Stimulated activated CD8-positive, alpha-beta memory T cell treated with anti-CD3 and anti-CD28 coated beads, Interleukin-7, amount 100 ng/mL, for 24 hours (primary cell): Measurements from ENCODE around the gene KIAA0825.
"Not testable (repeated sequence)": the region's sequence is repeated elsewhere in the genome, so short reads cannot be mapped to it uniquely, and the experiment has no call there.

Experiments
- DNase-seq: peaks from one replicate; pipeline ENCODE4 v3.0.0-alpha.2; 2020; ENCODE audit warnings: low read depth

KIAA0825 gene

GRCh38 chr5:94573349-94573748 lies 45.1 kb downstream of the KIAA0825 start:
- DNase-seq: not testable (repeated sequence)

GRCh38 chr5:94571415-94571814 lies 47.0 kb downstream of the KIAA0825 start:
- DNase-seq: no peak

DNA sequence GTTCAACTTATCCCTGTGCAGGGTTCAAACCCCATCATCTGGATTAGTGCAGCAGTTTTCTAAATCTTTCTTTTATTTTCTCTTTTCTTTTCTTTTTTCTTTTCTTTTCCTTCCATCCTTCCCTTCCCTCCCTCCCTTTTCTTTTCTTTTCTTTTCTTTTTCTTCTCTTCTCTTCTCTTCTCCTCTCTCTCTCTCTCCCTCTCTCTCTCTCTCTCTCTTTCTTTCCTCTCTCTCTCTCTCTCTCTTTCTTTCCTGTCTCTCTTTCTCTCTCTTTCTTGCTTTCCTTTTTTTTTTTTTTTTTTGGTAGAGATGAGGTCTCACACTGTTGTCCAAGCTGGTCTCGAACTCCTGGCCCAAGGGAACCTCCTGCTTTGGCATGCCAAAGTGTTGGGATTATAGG lies 53.6 kb downstream of the KIAA0825 start:
- DNase-seq: no peak

GRCh38 chr5:94562327-94562971 lies 56.0 kb downstream of the KIAA0825 start:
- no peak for DNase-seq

GRCh38 chr5:94558028-94558427 lies 60.4 kb downstream of the KIAA0825 start:
- no peak for DNase-seq

DNA sequence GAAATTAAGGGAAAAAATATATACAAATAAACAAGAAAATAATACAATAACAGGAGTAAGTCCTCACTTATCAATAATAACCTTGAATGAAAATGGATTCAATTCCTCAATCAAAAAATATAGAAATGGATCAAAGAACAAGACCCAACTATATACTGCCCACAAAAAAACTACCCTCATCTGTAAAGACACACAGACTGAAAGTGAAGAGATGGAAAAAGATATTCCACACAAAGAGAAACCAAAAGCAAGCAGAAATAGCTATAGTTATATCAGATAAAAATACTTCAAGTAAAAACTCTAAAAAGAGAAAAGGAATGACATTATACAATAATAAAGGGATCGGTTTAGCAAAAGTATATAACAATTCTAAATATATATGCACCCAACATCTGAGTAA lies 66.5 kb downstream of the KIAA0825 start:
- no peak for DNase-seq

DNA sequence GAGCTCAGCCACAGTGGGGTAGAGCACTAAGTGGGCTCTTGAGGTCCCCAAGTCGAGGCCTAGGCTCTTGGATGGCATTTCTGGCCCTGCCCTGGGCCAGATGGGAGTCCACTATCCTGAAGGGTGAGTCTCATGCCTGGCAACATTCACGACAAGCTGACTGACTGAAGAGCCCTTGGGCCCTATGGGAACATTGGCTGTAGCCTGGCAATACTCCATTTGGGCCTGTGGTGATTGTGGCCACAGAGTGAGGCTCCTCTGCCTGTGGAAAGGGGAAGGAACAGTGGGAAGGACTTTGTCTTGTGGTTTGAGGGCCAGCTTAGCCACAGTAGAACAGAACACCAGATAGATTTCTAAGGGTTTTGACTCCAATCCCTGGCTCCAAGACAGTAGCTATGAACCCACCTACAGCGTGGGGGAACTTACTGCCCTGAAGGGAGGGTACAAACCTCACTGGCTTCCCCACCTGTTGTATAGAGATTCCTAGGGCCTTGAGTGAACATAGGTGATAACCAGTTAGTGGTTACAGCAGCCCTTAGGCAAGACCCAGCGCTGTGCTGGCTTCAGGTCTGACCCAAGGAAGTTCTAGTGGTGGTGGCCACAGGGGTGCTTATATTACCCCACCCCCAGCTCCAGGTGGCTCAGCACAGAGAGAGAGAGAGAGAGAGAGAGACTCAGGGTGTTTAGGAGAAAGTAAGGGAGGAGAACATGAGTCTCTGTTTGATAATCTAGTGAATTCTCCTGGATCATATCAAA lies 72.4 kb downstream of the KIAA0825 start:
- no peak for DNase-seq

- DNase-seq: no peak
Observed at GRCh38 chr5:94544875-94545547, 73.4 kb downstream of the KIAA0825 start.

DNA sequence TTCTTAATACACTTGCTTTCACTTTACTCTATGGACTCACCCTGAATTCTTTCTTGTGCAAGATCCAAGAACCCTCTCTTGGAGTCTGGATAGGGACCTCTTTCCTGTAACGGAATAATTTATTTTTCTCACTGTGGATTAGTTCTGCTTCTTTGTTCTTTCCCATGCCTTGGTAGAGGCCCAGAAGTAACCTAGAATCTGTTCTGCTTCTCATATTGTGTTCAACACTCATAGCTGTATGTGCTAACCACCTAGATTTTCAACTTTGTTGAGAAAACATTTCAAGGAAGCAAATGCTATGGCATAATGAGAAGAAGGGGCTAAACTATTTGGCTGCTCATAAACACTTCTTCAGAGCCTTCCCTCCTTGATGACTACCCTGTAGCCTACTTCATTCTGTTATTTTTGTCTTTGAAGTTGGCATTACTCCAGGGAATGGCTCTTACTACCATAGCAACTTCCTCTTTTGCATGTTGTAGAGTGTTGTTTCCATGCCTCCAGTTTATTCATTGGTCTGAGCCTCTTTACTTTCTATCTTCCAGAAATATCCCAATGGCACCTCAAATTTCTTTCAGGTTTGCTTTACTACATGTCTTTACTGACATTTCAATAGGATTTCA lies 74.3 kb downstream of the KIAA0825 start:
- DNase-seq: no peak

DNA sequence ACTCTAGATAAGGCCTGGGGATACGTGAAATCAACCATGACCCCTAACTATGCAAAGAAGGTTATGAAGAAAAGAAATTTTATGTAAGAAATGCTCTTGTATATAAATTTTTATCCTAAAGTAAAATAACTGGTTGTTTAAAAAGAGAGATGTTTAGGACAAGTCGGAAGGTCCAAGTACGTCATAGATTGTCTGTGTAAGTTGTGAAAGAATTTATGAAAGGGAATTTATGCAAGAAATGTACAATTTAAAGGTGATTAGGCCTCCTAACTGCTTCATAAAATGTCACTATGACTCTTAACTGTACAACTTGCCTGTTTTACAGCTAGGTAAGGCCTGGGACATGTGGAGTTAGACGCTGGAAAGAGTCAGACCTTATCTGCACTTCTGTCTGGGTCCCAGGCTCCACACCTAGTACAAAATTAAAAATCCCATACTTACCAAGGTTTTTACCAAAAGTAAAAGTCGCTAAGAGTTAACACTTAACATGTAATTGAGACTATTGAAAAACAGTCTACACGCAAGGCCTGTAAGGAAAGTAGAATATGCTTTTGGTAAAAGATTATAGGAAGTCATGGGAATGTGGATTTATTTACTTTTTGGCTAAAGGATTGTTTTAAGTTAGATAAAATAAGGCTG lies 77.4 kb downstream of the KIAA0825 start:
- DNase-seq: no peak

DNA sequence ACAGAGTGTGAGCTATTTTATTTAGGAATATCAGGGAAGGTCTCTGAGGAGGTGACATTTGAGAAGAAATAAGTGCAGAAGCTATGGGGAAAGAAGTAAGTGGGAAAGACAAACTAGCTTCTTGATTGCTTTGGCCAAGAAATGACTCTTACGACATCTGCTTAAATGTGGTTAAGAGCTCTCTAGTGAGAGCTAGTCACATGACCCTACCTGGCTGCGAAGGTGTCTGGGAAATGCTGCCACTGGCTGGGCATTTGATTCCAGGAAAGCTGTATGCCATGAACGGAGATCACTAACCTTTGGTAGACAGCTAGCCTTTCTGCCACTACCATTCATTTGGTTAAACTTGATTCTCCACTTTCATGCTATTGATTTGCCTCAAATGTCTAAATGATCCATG lies 80.1 kb downstream of the KIAA0825 start:
- DNase-seq: no peak

GRCh38 chr5:94526706-94527105 lies 91.7 kb downstream of the KIAA0825 start:
- no peak for DNase-seq

DNA sequence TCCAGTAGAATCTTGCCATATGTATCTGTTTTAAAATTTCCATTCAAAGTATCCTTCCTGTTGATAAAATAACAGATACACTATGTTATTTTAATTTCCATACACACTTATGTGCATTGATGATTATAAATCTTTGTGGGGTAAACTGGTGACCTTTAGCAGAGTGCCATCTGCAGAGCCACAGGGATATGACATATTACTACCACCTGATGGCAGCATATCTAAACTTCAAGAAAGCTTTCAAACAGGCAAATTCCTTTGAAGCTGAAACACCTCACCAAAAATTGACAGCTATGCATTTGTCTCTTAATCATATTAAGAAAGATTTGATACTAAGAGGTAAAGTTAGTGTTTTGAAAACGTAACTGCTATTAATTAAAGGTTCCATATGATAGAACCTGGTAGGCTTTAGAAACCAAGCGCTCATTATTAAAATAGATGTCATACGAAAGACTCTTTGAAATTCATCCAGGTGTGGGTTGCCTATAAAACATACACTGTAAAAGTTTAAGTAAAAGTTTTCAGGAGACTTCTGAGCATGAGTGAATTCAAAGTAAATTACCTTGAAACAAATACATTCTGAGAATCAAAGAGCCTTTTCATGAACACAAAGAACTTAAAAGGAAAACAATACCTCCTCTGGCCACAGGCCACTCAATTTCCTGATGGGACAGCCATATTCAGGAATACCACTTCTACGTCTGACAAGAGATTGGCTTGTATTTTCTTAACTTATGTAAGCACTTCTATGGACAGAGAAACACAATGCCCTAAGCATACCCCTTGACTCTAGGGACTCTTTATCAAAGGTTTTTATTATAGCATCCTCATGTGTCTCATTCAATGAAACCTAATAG lies 93.3 kb downstream of the KIAA0825 start:
- DNase-seq: no peak

DNA sequence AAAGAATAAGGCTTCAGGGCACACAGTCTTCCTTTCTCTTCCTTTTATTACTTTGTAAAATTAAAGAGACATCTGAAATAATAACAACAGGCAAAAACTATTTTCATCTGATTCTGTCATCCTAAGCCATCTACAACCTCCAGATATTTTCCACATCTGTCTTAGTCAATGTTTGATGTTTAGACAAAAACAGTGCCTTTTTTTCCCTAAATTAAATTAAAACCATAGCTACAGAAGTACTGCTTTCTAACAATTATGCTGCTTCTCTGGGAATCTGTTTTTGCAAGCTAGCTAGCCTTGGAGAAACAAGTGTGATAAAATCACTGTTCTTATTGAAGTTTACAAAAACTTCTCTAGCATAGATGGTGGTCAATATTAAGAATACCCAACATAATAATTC lies 95.4 kb downstream of the KIAA0825 start:
- no peak for DNase-seq

DNA sequence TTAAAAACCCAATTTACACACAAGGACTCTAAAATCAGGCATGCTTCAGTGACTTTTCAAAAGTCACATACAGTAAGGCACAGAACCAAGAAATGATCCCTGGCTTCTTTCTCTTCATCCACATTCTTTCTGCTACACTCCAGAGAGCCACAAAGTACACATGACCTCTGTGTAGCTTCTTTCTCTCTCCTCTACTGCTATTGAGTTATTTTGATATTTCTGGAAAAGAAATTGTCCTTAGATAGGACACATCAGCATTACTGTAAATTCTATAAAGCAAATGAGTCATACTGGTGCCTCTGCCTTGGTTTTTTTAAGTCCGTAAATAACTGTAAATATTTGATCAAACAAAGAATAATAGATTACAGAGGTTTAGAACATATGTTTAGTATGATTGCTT lies 96.3 kb downstream of the KIAA0825 start:
- no peak for DNase-seq

GRCh38 chr5:94517490-94518488 lies 100.6 kb downstream of the KIAA0825 start:
- no peak for DNase-seq

GRCh38 chr5:94516148-94516547 lies 102.3 kb downstream of the KIAA0825 start:
- DNase-seq: no peak

DNA sequence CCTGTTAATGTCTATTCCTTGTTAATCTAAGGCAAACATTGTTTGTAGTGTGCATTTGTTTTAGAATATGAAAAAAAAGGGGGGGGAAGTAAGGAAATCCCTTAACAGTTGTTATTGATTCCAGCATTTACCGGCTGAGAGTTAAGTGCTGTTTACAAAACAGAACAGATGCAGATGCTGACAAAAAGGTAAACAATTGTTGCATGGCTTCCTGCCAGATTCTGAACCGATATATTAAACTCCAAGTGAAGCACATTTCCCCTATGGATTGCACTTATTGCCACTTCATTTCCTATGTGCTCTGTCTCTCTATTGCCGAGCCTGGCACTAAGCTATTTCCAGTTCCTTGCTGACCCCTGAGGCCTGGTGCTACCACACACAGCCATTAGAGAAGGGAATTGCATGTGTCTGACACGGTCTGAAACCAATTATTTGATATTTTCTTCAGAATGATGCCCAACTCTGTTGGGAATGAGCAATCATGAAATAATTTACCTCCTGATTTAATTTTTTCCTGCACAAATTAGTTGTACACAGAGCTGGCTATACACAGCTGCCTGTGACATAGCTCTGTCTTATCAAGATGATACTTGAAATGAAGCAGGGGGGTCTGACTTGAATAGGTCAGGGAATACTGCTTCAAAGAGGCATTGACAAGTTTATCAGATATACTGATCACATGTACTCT lies 109.8 kb downstream of the KIAA0825 start:
- DNase-seq: no peak

DNA sequence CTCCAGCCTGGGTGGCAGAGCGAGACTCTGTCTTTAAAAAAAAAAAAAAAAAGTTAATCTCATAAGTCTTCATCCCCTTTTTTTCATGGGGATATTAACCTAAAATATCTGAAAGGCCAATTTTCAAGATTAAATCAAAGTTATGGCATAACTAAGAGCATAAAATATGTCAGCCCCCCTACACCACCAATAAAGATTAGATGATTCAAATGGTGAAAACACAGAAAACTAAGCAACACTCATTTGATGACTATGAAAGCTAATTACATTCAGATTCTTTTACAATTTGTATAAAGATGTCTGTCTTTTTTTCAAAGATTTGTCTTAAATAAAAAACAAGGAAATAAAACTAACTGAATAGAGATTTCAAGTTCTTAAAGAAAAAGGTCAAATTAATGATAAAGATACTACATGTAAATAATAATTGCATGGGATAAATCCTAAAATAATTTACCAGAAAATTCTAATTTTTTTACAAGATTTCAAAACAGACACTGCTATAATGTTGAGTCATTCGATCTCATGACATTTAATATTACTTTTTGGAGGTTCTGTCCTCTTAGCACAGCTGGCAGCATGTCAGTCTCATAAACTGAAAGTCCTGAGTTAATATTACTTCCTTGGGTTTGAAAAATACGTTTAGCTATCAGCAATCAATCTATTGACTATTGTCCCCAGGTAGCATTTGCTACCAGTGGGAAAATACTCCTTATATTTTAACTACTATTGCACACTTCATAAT lies 112.9 kb downstream of the KIAA0825 start:
- DNase-seq: no peak
